GM12875 (cell line): ENCODE results near the gene ZNF341.
A peak's percentile ranks its signal among the peaks of the same experiment; 100 is the strongest.

Experiments used
- H3K4me3 ChIP-seq: one replicate; pipeline ENCODE4 v1.5.1; 2011; ENCODE audit warnings: low read depth, low read length, control low read depth
- TF ChIP-seq, protein P1 (sequence below): IDR thresholded peaks from 2 replicates; pipeline ENCODE4 v1.5.1; 2011; ENCODE audit warnings: low read depth, mild to moderate bottlenecking, control low read depth, inconsistent platforms, low read length, moderate library complexity, borderline replicate concordance; ENCODE audit not compliant: insufficient read depth

ZNF341 gene

DNA sequence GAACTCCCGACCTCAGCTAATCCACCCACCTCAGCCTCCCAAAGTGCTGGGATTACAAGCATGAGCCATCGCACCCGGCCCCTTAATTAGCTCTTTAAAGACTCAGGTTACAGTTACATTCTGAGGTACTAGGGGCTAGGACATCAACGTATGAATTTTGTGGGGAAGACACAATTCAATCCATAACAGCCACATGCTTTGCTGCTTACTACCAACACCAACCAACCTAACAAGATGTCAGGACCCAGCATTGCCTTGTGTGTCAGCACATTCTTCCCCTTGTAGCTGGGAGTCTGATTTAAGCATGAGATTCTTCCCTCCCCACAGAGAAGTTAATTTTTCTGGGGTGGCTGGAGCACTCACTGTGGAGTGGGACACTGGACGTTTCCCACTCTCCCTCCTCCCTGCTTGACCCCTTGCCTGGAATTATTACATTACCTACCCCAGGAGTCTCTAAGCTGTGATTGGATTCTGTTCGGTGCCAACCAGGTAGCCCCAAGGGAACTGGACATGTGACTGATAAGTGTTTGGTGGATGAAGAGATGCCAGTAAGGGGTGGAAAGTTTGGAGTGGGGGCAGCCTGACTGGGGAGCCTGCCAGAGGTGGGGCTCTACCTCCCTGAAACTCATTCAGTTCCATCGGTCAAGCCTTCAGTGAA is 6.1 kb upstream of the ZNF341 start:
- no peak overlapping the region for H3K4me3 ChIP-seq
- TF ChIP-seq, protein P1, sequence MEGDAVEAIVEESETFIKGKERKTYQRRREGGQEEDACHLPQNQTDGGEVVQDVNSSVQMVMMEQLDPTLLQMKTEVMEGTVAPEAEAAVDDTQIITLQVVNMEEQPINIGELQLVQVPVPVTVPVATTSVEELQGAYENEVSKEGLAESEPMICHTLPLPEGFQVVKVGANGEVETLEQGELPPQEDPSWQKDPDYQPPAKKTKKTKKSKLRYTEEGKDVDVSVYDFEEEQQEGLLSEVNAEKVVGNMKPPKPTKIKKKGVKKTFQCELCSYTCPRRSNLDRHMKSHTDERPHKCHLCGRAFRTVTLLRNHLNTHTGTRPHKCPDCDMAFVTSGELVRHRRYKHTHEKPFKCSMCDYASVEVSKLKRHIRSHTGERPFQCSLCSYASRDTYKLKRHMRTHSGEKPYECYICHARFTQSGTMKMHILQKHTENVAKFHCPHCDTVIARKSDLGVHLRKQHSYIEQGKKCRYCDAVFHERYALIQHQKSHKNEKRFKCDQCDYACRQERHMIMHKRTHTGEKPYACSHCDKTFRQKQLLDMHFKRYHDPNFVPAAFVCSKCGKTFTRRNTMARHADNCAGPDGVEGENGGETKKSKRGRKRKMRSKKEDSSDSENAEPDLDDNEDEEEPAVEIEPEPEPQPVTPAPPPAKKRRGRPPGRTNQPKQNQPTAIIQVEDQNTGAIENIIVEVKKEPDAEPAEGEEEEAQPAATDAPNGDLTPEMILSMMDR = no peak

DNA sequence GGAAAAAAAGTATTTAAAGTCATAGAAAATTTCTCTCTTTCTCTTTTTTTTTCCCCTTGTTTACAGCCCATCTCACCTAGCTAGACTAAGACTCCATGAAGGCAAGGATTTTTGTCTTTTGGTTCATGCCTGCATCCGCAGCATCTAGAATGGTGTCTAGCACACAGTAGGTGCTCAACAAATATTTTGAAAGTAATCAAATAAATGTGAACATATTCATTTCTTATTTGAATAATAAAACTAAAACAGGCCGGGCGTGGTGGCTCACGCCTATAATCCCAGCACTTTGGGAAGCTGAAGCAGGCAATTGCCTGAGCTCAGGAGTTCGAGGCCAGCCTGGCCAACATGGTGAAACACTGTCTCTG is 4.7 kb upstream of the ZNF341 start:
- TF ChIP-seq, protein P1 = no peak
- no peak overlapping the region for H3K4me3 ChIP-seq

DNA sequence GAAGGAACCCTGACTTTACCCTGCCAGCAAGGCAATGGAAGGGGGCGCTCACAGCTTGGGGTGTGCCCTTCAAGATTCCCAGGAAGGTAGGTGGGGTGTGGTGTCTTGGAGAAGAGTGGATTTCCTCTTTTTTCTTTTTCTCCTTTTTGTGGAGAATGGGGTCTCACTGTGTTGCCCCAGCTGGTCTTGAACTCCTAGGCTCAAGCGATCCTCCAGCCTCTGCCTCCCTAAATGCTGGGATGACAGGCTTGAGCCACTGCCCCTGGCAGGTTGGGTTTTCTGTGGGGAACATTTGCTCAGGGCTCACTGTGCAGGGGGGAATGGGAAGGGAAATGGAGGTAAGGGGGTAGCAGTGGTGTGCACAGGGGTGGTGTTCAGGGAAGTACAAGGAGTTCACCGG is 4.0 kb upstream of the ZNF341 start:
- no peak overlapping the region for H3K4me3 ChIP-seq
- TF ChIP-seq, protein P1 = no peak

DNA sequence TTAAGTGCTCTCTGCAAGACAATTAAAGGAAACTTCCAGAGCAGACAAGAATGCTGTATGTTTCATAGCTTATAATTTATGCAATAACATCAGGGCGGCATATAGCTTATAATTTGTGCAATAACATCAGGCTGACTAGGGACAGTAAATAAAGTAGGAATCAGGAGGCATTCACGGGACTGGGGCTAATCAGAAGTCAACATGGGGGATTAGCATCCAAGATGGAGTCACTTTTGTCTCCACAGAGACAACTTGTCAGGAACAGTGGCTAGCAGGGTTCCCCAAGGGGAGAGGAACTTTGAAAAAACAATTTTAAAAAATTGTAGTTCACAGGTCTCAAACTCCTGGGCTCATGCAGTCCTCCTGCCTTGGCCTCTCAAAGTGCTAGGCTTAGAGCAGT is 3.3 kb upstream of the ZNF341 start:
- TF ChIP-seq, protein P1 = no peak
- no peak overlapping the region for H3K4me3 ChIP-seq

DNA sequence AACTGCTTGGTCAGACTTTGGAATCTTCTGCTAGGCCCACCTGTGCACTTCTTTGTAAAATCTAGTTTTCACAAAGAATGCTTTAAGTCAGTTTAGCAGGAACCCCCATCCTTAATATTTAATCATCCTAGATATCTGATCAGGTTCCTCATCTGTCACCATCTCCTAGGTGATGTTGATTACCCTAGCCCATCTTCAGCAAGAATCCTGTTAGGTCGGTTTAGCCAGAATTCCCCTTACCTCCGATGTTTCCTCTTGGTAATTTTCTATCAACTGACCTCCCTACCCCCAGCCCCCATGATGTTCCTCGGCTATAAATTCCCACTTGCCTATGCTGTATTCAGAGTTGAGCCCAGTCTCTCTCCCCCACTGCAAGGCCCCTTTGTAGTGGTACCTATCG is 2.7 kb upstream of the ZNF341 start:
- TF ChIP-seq, protein P1 = no peak
- H3K4me3 ChIP-seq = no peak overlapping the region

DNA sequence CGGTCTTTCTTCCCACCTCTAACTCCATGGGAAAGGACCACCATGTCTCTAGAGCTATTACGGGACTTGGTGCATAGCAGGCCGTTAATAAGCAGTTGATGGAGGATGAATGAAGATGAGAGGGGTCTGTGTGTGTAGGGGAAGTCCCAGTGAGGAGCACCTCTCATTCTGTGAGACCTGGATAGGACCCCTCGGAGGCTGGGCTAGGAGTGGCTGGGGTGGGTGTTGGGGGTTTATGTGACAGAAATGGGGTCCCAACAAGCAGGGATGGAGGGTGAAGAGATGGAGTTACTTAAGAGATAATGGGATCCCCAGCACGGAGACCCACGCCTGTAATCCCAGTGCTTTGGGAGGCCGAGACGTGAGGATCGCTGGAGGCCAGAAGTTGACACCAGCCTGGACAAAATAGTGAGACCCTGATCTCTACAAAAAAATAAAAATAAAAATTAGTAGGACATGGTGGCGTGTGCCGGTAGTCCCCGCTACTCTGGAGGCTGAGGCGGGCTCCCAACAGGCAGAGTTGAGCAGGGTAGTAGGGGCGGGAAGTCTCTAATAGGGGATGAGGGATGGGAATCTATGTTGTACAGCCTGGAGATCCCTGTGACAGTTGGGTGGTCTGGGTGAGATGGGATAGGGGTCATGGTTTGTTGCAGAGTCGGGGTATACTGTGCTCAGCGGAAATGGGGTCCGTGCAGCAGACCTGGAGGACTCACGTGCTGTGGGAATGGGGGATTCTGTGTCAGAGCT is 677 bp upstream of the ZNF341 start:
- TF ChIP-seq, protein P1 = no peak
- H3K4me3 ChIP-seq = peak overlapping the region; percentile 55
